SKM-1 (cell line): ENCODE data around the gene HLF.

Experiments
- DNase-seq: peaks from one replicate; lab custom pipeline; 2025; ENCODE audit not compliant: unreplicated experiment; lab: John Stamatoyannopoulos, UW

Gene HLF

GRCh38 chr17:55305321-55306087, 40.7 kb downstream of the HLF start:
- DNase-seq: no peak

- no peak for DNase-seq
Observed at GRCh38 chr17:55307879-55308278, 43.1 kb downstream of the HLF start.

GRCh38 chr17:55308613-55309391, 44.0 kb downstream of the HLF start:
- DNase-seq: no peak

GRCh38 chr17:55311767-55312375, 47.1 kb downstream of the HLF start:
- DNase-seq: no peak

GRCh38 chr17:55312852-55313251, 48.1 kb downstream of the HLF start:
- no peak for DNase-seq

- DNase-seq: no peak
Observed at GRCh38 chr17:55314061-55314783, 49.5 kb downstream of the HLF start.

GRCh38 chr17:55314784-55315491, 50.2 kb downstream of the HLF start:
- no peak for DNase-seq

GRCh38 chr17:55316499-55316898, 51.7 kb downstream of the HLF start:
- no peak for DNase-seq

- no peak for DNase-seq
Observed at GRCh38 chr17:55317284-55317683, 52.5 kb downstream of the HLF start.

- no peak for DNase-seq
Observed at GRCh38 chr17:55318081-55318480, 53.3 kb downstream of the HLF start.

GRCh38 chr17:55318715-55319487, 54.1 kb downstream of the HLF start:
- DNase-seq: no peak

GRCh38 chr17:55319933-55320593, 55.3 kb downstream of the HLF start:
- no peak for DNase-seq

GRCh38 chr17:55320594-55321426, 56.0 kb downstream of the HLF start:
- no peak for DNase-seq

GRCh38 chr17:55321427-55322060, 56.8 kb downstream of the HLF start:
- DNase-seq: no peak

- DNase-seq: no peak
Observed at GRCh38 chr17:55322453-55322985, 57.8 kb downstream of the HLF start.

GRCh38 chr17:55323518-55324295, 58.9 kb downstream of the HLF start:
- DNase-seq: no peak
